Subcutaneous abdominal adipose tissue (tissue), 5 donors: ENCODE results near the gene EIF3L.

Experiments used
- H3K27ac ChIP-seq: one replicate; pipeline ENCODE4 v1.7.0; 2013; ENCODE audit warnings: low read depth, mild to moderate bottlenecking, inconsistent platforms, low read length, moderate library complexity
- H3K27me3 ChIP-seq, 5 donors: one replicate each; pipeline ENCODE4 v1.7.0; 2013; ENCODE audit warnings: low read length in 5 of 5, inconsistent platforms in 1 of 5; ENCODE audit not compliant: control insufficient read depth in 5 of 5, insufficient read depth in 4 of 5
- H3K36me3 ChIP-seq, 5 donors: one replicate each; pipeline ENCODE4 v1.7.0; 2013; ENCODE audit warnings: low read length in 5 of 5; ENCODE audit not compliant: control insufficient read depth in 5 of 5, insufficient read depth in 5 of 5
- H3K4me1 ChIP-seq, 5 donors: one replicate each; pipeline ENCODE4 v1.7.0; 2013; ENCODE audit warnings: low read length in 5 of 5, mild to moderate bottlenecking in 3 of 5, moderate library complexity in 1 of 5; ENCODE audit not compliant: control insufficient read depth in 5 of 5, insufficient read depth in 5 of 5
- H3K4me3 ChIP-seq, 5 donors: one replicate each; pipeline ENCODE4 v1.7.0; 2013; ENCODE audit warnings: low read length in 5 of 5, low read depth in 1 of 5
- H3K9ac ChIP-seq, 5 donors: one replicate each; pipeline ENCODE4 v1.7.0; 2013; ENCODE audit warnings: low read length in 5 of 5, mild to moderate bottlenecking in 4 of 5, moderate library complexity in 3 of 5
- H3K9me3 ChIP-seq, 5 donors: one replicate each; pipeline ENCODE4 v1.7.0; 2013; ENCODE audit warnings: low read length in 5 of 5; ENCODE audit not compliant: control insufficient read depth in 5 of 5
- donor health status: healthy.
- donor health status: healthy.
- donor health status: healthy.
- donor health status: healthy.
- donor health status: healthy.

The EIF3L gene

GRCh38 chr22:37932821-37933578 is 83.8 kb downstream of the EIF3L start:
- peaks cover 5 to 26% (median 15%) of the 10 kb centered on the region in 5 donors for H3K4me1 ChIP-seq
- peaks cover 0 to 57% (median 37%) of the 10 kb centered on the region in 5 donors for H3K36me3 ChIP-seq
- H3K27me3 ChIP-seq = no peaks in the 10 kb centered on the region
- no peak overlapping the region for H3K4me3 ChIP-seq
- no peak overlapping the region for H3K9ac ChIP-seq
- peak overlapping the region; percentile 91 for H3K27ac ChIP-seq
- H3K9me3 ChIP-seq = no peaks in the 10 kb centered on the region

GRCh38 chr22:37933711-37934376 is 84.6 kb downstream of the EIF3L start:
- peak overlapping the region in 1 of 5 donors; percentile 2 for H3K4me3 ChIP-seq
- H3K27ac ChIP-seq = peak overlapping the region; percentile 91
- H3K9me3 ChIP-seq = no peaks in the 10 kb centered on the region
- H3K36me3 ChIP-seq = peaks cover 0 to 54% (median 34%) of the 10 kb centered on the region in 5 donors
- no peaks in the 10 kb centered on the region for H3K27me3 ChIP-seq
- H3K9ac ChIP-seq = peak overlapping the region in 2 of 5 donors; percentile 0 to 43
- H3K4me1 ChIP-seq = peaks cover 5 to 26% (median 15%) of the 10 kb centered on the region in 5 donors
